A549 (cell line): ENCODE data around the gene NLRP1. TPM values are rescaled to one million over a fixed set of nuclear protein-coding genes. Genes with fewer than 3 reads are reported as not detected.

Experiments used
- ATAC-seq, 2 experiments: fragments of 200-7000 bp in 1 of 2; fragments of >200 bp in 1 of 2; cut with Nextera tagmentation in 1 of 2; cut with Tn5 transposase in 1 of 2; 3 replicates each; pipeline versions ENCODE4 v1.8.0 to v1.9.1; 2018 to 2020; ENCODE audit warnings: mild to moderate bottlenecking in 1 of 2, moderate library complexity in 1 of 2
- CTCF ChIA-PET: fragments of 300-600 bp; sonication (Branson Sonifier 250); formaldehyde crosslinking; extraction: SDS; loops from one replicate; lab custom pipeline; 2021; ENCODE audit warnings: antibody characterized with exemption, inconsistent platforms; lab: Yijun Ruan, JAX
- POLR2A ChIA-PET: fragments of 350-600 bp; formaldehyde crosslinking; extraction: SDS; loops from one replicate; lab custom pipeline; 2021; ENCODE audit warnings: antibody characterized with exemption, inconsistent platforms; lab: Yijun Ruan, JAX
- DNase-seq, 2 experiments: peaks; one replicate each; pipeline versions ENCODE4 v3.0.0 to v3.0.0-alpha.2; 2011 to 2016; ENCODE audit warnings: low read depth in 1 of 2, low spot score in 1 of 2
- FAIRE-seq: peaks from 2 replicates; lab custom pipeline; 2011; peaks lifted over from hg19 to GRCh38; lab: Jason Lieb, UNC
- H3K27ac ChIP-seq, 2 experiments: fragments of >200 bp; sonication (Bioruptor Twin); formaldehyde crosslinking; 3 replicates each; pipeline ENCODE4 v1.5.1; 2016 to 2017
- H3K4me1 ChIP-seq: fragments of >200 bp; sonication (Bioruptor Twin); formaldehyde crosslinking; 3 replicates; pipeline ENCODE4 v1.6.1; 2016
- H3K4me2 ChIP-seq: fragments of >200 bp; sonication (Bioruptor Twin); formaldehyde crosslinking; 3 replicates; pipeline ENCODE4 v1.6.1; 2016
- H3K4me3 ChIP-seq: fragments of >200 bp; sonication (Bioruptor Twin); formaldehyde crosslinking; 3 replicates; pipeline ENCODE4 v1.5.1; 2016
- H3K9me3 ChIP-seq: fragments of >200 bp; sonication (Bioruptor Twin); formaldehyde crosslinking; 3 replicates; pipeline ENCODE4 v1.6.1; 2016
- BHLHE40 ChIP-seq: IDR thresholded peaks from 2 replicates; pipeline ENCODE4 v1.6.1; 2012; ENCODE audit warnings: low read depth, low read length, inconsistent platforms
- CBX2 ChIP-seq: fragments of 200-600 bp; sonication (generic); IDR thresholded peaks from 2 replicates; pipeline ENCODE4 v1.6.1; 2016; ENCODE audit warnings: low read depth, mild to moderate bottlenecking, borderline replicate concordance
- CHD2 ChIP-seq: fragments of 150-350 bp; IDR thresholded peaks from 2 replicates; pipeline ENCODE4 v1.6.1; 2014; ENCODE audit warnings: low read length; ENCODE audit not compliant: partially characterized antibody
- CHD4 ChIP-seq: fragments of 200-600 bp; sonication (generic); IDR thresholded peaks from 2 replicates; pipeline ENCODE4 v1.6.1; 2016; ENCODE audit warnings: antibody characterized with exemption, mild to moderate bottlenecking, borderline replicate concordance
- CTCF ChIP-seq: fragments of >200 bp; sonication (Bioruptor Twin); formaldehyde crosslinking; IDR thresholded peaks from 3 replicates; pipeline ENCODE4 v1.5.1; 2016
- ESRRA ChIP-seq: fragments of 150-350 bp; IDR thresholded peaks from 2 replicates; pipeline ENCODE4 v1.6.1; 2014; ENCODE audit warnings: mild to moderate bottlenecking, low read length, borderline replicate concordance
- GATA3 ChIP-seq: IDR thresholded peaks from 2 replicates; pipeline ENCODE4 v1.6.1; 2012; ENCODE audit warnings: borderline replicate concordance
- HDAC2 ChIP-seq: fragments of 200-600 bp; sonication (generic); IDR thresholded peaks from 2 replicates; pipeline ENCODE4 v1.6.1; 2016
- HEYL ChIP-seq: fragments of 250-450 bp; sonication (Bioruptor Pico); IDR thresholded peaks from 2 replicates; pipeline ENCODE4 v1.8.0; 2021; ENCODE audit warnings: mild to moderate bottlenecking, moderate library complexity
- HOXA7 ChIP-seq: fragments of 250-450 bp; sonication (Bioruptor Pico); IDR thresholded peaks from 2 replicates; pipeline ENCODE4 v1.5.0; 2020; ENCODE audit warnings: mild to moderate bottlenecking, moderate library complexity
- JUN ChIP-seq, 2 experiments: fragments of >200 bp; sonication (Bioruptor Twin); formaldehyde crosslinking; IDR thresholded peaks; 2 replicates in 1 of 2; 3 replicates in 1 of 2; pipeline ENCODE4 v1.6.1; 2016 to 2017
- MAFK ChIP-seq: fragments of 450-650 bp; IDR thresholded peaks from 2 replicates; pipeline ENCODE4 v1.6.1; 2014; ENCODE audit not compliant: partially characterized antibody
- MYC ChIP-seq: IDR thresholded peaks from 2 replicates; pipeline ENCODE4 v1.6.1; 2012; ENCODE audit warnings: mild to moderate bottlenecking, inconsistent platforms, low read length, improper control_type of control experiment, borderline replicate concordance
- NPAS2 ChIP-seq: fragments of 250-450 bp; sonication (Bioruptor Pico); IDR thresholded peaks from 2 replicates; pipeline ENCODE4 v1.8.0; 2022; ENCODE audit warnings: mild to moderate bottlenecking, moderate library complexity, borderline replicate concordance
- NR3C1 ChIP-seq: fragments of >200 bp; sonication (Bioruptor Twin); formaldehyde crosslinking; IDR thresholded peaks from 3 replicates; pipeline ENCODE4 v1.6.1; 2017
- RARB ChIP-seq: fragments of 250-450 bp; sonication (Bioruptor Pico); IDR thresholded peaks from 2 replicates; pipeline ENCODE4 v1.8.0; 2021; ENCODE audit warnings: mild to moderate bottlenecking, moderate library complexity
- SMC3 ChIP-seq: fragments of >200 bp; sonication (Bioruptor Twin); formaldehyde crosslinking; IDR thresholded peaks from 3 replicates; pipeline ENCODE4 v1.6.1; 2018; ENCODE audit warnings: inconsistent platforms
- SREBF2 ChIP-seq: fragments of 450-650 bp; IDR thresholded peaks from 2 replicates; pipeline ENCODE4 v1.6.1; 2014; ENCODE audit warnings: mild to moderate bottlenecking, moderate library complexity
- TFCP2L1 ChIP-seq: fragments of 250-450 bp; sonication (Bioruptor Pico); IDR thresholded peaks from 2 replicates; pipeline ENCODE4 v1.5.0; 2021; ENCODE audit warnings: mild to moderate bottlenecking
- TP53 ChIP-seq: fragments of 250-450 bp; sonication (Bioruptor Pico); IDR thresholded peaks from 2 replicates; pipeline ENCODE4 v1.5.0; 2021; ENCODE audit warnings: mild to moderate bottlenecking, moderate library complexity
- USF2 ChIP-seq: fragments of 450-650 bp; IDR thresholded peaks from 2 replicates; pipeline ENCODE4 v1.6.1; 2014; ENCODE audit warnings: antibody characterized with exemption
- ZSCAN20 ChIP-seq: fragments of 250-450 bp; sonication (Bioruptor Pico); IDR thresholded peaks from 2 replicates; pipeline ENCODE4 v1.8.0; 2022; ENCODE audit warnings: mild to moderate bottlenecking, moderate library complexity
- WGBS: methylation state at CpG from one replicate; pipeline ENCODE4 v1.1.6; 2017; ENCODE audit errors: missing lambda C conversion rate; 5-methylcytosine and 5-hydroxymethylcytosine counted together
- polyA plus RNA-seq, 4 experiments: library from polyadenylated mRNA; depleted of rRNA in 3 of 4; stranded (reverse); fragments of >200 nt; fragmentation: RNase III in 1 of 4; extraction: RNeasy Plus Mini Kit Qiagen cat#74134 plus additional on column Dnase treatment in 1 of 4; gene quantifications; 2 replicates in 3 of 4; 3 replicates in 1 of 4; pipeline ENCODE4 v1.2.3, GENCODE V29; 2011 to 2017
- TF ChIP-seq, protein P1 (sequence below): fragments of 250-450 bp; sonication (Bioruptor Pico); IDR thresholded peaks from 2 replicates; pipeline ENCODE4 v1.5.0; 2021; ENCODE audit warnings: mild to moderate bottlenecking, moderate library complexity, borderline replicate concordance

Gene NLRP1
- polyA plus RNA-seq, 2 of the 4 experiments (the other 2 are of a cell fraction): 1.1 to 4.4 TPM

DNA sequence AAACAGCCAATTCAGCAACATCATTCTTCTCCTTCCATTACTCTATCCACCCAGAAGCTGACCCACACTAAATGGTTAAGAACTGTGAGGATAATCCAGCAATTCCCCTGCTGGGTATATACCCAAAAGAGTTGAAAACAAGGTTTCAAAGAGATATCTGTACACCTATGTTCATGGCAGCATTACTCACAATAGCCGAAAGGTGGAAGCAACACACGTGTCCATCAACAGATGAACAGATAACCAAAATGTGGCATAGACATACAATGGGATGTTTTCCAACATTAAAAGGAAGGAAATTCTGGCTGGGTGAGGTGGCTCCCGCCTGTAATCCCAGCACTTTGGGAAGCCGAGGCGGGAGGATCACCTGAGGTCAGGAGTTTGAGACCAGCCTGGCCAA, 78.0 kb downstream of the NLRP1 start:
- ChIA-PET POLR2A (interaction anchor here (0.6 kb wide), 1 partner anchor 9 kb away, joined by 3 read pairs; no protein-coding TSS in a partner anchor), CTCF (interaction anchor here (0.6 to 0.7 kb wide), 3 partner anchors 19 to 742 kb away, joined by 3 to 5 read pairs (median 3); no protein-coding TSS in a partner anchor)
- WGBS: 64% methylated on average over 5 of the region's 5 CpGs
- DNase-seq (no peak), ATAC-seq (no peak)
- Histone ChIP-seq H3K4me1 (no peaks in the 10 kb centered on the region), H3K4me2 (no peak overlapping the region), H3K9me3 (no peaks in the 10 kb centered on the region), H3K4me3 (no peak overlapping the region)
- no peak for TF ChIP-seq CHD2
- TF ChIP-seq SMC3: no peak
- no peak for TF ChIP-seq HEYL (CRISPR knock-in tag)
- TF ChIP-seq BHLHE40: no peak
- no peak for TF ChIP-seq NR3C1
- no peak for TF ChIP-seq ESRRA
- no peak for TF ChIP-seq GATA3
- TF ChIP-seq USF2: no peak
- TF ChIP-seq MYC: no peak
- no peak for TF ChIP-seq MAFK
- TF ChIP-seq HDAC2: no peak
- TF ChIP-seq, all 56 proteins: peak for 0
- FAIRE-seq: no peak
- H3K27ac ChIP-seq: no peak overlapping the region

DNA sequence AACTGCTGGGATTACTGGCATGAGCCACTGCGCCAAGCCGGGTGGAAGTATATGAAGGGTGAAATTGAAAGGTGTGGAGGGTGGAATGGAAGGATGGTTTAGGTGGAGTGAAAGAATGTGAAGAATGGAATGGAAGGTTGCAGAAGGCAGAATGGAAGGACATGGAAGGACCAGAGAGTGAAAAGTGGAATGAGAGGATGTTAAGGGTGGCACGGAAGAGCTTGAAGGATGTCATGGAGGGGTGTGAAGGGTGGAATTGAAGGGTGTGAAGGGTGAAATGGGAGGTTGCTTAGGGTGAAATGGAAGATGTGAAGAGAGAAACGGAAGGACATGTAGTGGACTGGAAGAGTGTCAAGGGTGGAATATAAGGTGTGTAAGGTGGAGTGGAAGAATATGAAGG, 81.8 kb downstream of the NLRP1 start:
- ATAC-seq: no peak
- 91% methylated on average over 4 of the region's 4 CpGs for WGBS
- H3K27ac ChIP-seq: no peak overlapping the region
- H3K4me3 ChIP-seq: no peak overlapping the region
- H3K9me3 ChIP-seq: 0 out of 3 replicates have a peak, but pooled peaks cover 3% of the 10 kb centered on the region
- CTCF ChIA-PET: interaction anchor here (0.8 kb wide), 1 partner anchor 80 kb away, joined by 5 read pairs; no protein-coding TSS in a partner anchor
- H3K4me2 ChIP-seq: no peak overlapping the region
- FAIRE-seq: no peak
- peaks cover 7% of the 10 kb centered on the region; the same call in 2 of the 3 replicates for H3K4me1 ChIP-seq
- POLR2A ChIA-PET: interaction anchor here (1.3 kb wide), 1 partner anchor 17 kb away, joined by 7 read pairs; the partner anchor contains the start of genes DERL2 and MIS12
- no peak for DNase-seq
- no peak for TF ChIP-seq TP53 (CRISPR knock-in tag)
- TF ChIP-seq NPAS2 (CRISPR knock-in tag): no peak
- no peak for TF ChIP-seq MAFK
- TF ChIP-seq SREBF2: no peak
- no peak for TF ChIP-seq RARB (CRISPR knock-in tag)
- no peak for TF ChIP-seq ZSCAN20 (CRISPR knock-in tag)
- TF ChIP-seq CHD2: no peak
- TF ChIP-seq CBX2: no peak
- TF ChIP-seq TFCP2L1 (CRISPR knock-in tag): no peak
- TF ChIP-seq ESRRA: no peak
- TF ChIP-seq CTCF: no peak
- TF ChIP-seq, protein P1, sequence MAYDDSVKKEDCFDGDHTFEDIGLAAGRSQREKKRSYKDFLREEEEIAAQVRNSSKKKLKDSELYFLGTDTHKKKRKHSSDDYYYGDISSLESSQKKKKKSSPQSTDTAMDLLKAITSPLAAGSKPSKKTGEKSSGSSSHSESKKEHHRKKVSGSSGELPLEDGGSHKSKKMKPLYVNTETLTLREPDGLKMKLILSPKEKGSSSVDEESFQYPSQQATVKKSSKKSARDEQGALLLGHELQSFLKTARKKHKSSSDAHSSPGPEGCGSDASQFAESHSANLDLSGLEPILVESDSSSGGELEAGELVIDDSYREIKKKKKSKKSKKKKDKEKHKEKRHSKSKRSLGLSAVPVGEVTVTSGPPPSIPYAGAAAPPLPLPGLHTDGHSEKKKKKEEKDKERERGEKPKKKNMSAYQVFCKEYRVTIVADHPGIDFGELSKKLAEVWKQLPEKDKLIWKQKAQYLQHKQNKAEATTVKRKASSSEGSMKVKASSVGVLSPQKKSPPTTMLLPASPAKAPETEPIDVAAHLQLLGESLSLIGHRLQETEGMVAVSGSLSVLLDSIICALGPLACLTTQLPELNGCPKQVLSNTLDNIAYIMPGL: no peak
- TF ChIP-seq SMC3: no peak
- TF ChIP-seq CHD4: no peak
- no peak for TF ChIP-seq USF2
- no peak for TF ChIP-seq JUN (IDR thresholded peaks at IDR 0.05)
- no peak for TF ChIP-seq HOXA7 (CRISPR knock-in tag)
